GM12891 (cell line): ENCODE measurements around the gene KCNQ2.

Experiments
- SPI1 ChIP-seq: IDR thresholded peaks from 2 replicates; pipeline ENCODE4 v1.6.1; 2011; ENCODE audit warnings: low read depth, low read length, control low read depth
- TAF1 ChIP-seq: IDR thresholded peaks from 2 replicates; pipeline ENCODE4 v1.6.1; 2011; ENCODE audit warnings: low read depth, low read length, control low read depth

- TF ChIP-seq SPI1: no peak
- TF ChIP-seq TAF1: no peak
Measured at GRCh38 chr20:63455568-63455859, 16.9 kb downstream of the KCNQ2 start.
